ENCODE measurements around the gene AMELX.

DNA sequence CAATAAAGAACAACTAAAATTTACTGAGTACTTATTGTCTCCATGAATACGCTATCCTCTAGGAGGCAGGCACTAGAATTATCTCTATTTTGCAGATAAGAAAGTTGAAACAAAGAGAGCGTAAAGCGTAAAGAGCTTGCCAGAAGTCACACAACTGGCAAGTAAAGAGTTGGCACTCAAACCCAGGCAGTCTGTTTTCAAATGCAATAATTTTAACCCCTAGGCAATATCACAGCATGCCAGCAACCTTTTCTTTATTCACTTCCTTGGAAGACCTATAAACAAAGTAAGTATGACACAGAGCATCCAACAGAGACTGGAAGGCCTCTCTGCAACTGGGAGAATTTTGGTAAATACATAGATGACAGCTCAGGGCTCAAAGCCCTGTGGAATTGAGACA lies 23.2 kb upstream of the AMELX start:
- TF ChIP-seq CTCF (optimal IDR thresholded peaks at IDR 0.05 in 1 of 3, IDR thresholded peaks at IDR 0.05 in 1 of 3, conservative IDR thresholded peaks at IDR 0.05 in 1 of 3; ENCODE audit: extremely low read depth in 1 of 3, insufficient read depth in 2 of 3, low read length in 3 of 3): no peak
- TF ChIP-seq EZH2 (IDR thresholded peaks at IDR 0.05; ENCODE audit: low read length): no peak
